Activated T-cell treated with anti-CD3 and anti-CD28 coated beads, Interleukin-2, amount 50 U/mL, for 24 hours (primary cell): Measurements from ENCODE around the gene DCBLD1.

Source experiments
- DNase-seq: peaks from one replicate; pipeline ENCODE4 v3.0.0-alpha.2; 2020
- H3K27ac Mint-ChIP-seq: 2 replicates; pipeline ENCODE4 v1.8.0; 2020; ENCODE audit warnings: mild to moderate bottlenecking, mixed read lengths
- H3K27me3 Mint-ChIP-seq: 2 replicates; pipeline ENCODE4 v1.8.0; 2020; ENCODE audit warnings: mixed read lengths
- H3K36me3 Mint-ChIP-seq: 2 replicates; pipeline ENCODE4 v1.8.0; 2020; ENCODE audit warnings: low read depth, mixed read lengths
- H3K4me1 Mint-ChIP-seq: 2 replicates; pipeline ENCODE4 v1.8.0; 2020; ENCODE audit warnings: low read depth, mixed read lengths
- H3K4me3 Mint-ChIP-seq: 2 replicates; pipeline ENCODE4 v1.8.0; 2020; ENCODE audit warnings: mild to moderate bottlenecking, moderate library complexity, mixed read lengths
- H3K9me3 Mint-ChIP-seq: 2 replicates; pipeline ENCODE4 v1.8.0; 2020; ENCODE audit warnings: mixed read lengths

Gene DCBLD1

DNA sequence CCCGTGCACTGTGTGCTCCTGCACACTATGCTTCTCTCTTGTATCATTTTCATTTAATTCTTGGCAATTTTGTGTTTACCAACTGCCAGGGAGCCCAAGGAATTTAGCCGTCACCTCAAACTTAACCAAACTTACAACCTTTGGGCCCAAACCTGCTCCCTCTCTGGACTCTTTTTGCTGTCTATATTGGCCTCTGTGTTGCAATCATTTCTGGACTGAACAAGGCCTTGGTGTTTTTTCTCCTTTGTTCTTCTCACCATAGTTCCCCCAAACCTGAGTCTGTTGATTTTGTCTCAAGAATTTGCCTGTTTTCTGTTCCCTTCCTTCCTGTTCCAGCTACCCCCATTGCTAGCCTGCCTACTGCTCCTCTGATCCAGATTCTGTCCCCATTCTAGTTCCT, 19.2 kb downstream of the DCBLD1 start:
- DNase-seq = no peak
- Mint-ChIP-seq H3K4me3 (no peak overlapping the region), H3K4me1 (peaks cover 8% of the 10 kb centered on the region), H3K9me3 (no peaks in the 10 kb centered on the region), H3K27me3 (no peaks in the 10 kb centered on the region), H3K27ac (no peak overlapping the region), H3K36me3 (no peaks in the 10 kb centered on the region)

DNA sequence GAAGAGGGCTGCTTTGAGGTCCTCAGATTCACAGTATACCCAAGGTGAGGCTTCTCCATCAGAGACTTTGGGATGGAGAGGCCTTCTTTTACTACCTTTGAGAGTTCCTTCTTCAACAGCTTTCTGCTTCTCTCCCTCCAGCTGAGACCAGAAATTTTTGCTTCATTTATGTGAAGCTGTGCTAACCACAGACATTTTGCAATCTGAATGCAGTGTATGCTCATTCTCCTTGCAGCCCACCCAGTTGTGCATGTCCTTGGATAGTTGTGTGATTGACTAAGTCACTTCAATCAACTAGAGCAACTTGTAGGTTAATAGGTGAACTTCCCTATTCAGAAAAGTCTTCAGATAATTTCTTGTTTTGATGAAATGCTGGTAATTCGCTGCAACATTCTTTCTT, 20.1 kb downstream of the DCBLD1 start:
- H3K9me3 Mint-ChIP-seq = no peaks in the 10 kb centered on the region
- H3K27me3 Mint-ChIP-seq = no peaks in the 10 kb centered on the region
- H3K36me3 Mint-ChIP-seq = no peaks in the 10 kb centered on the region
- no peak overlapping the region for H3K27ac Mint-ChIP-seq
- H3K4me3 Mint-ChIP-seq = no peak overlapping the region
- H3K4me1 Mint-ChIP-seq = peaks cover 7% of the 10 kb centered on the region
- no peak for DNase-seq

DNA sequence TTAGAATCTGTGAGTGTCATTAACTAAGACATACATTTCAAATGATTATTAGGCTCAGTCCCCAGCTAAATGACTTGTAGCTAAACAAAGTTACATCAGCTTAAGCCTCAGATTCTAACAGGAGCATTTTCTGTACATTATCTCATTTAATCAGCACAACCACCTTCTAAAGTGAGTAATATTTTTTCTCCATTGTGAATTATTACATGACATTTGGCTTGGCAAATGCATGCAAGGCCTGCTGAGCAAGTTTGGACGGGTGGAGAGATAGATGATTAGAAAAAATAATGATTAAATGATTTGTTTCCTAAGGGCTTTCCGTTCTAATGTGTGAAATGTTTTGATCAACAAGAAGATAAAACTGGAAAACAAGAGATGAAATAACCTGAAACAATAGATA, 20.7 kb downstream of the DCBLD1 start:
- no peaks in the 10 kb centered on the region for H3K9me3 Mint-ChIP-seq
- no peak for DNase-seq
- H3K4me1 Mint-ChIP-seq = peaks cover 4% of the 10 kb centered on the region
- no peak overlapping the region for H3K27ac Mint-ChIP-seq
- no peak overlapping the region for H3K4me3 Mint-ChIP-seq
- no peaks in the 10 kb centered on the region for H3K27me3 Mint-ChIP-seq
- no peaks in the 10 kb centered on the region for H3K36me3 Mint-ChIP-seq

DNA sequence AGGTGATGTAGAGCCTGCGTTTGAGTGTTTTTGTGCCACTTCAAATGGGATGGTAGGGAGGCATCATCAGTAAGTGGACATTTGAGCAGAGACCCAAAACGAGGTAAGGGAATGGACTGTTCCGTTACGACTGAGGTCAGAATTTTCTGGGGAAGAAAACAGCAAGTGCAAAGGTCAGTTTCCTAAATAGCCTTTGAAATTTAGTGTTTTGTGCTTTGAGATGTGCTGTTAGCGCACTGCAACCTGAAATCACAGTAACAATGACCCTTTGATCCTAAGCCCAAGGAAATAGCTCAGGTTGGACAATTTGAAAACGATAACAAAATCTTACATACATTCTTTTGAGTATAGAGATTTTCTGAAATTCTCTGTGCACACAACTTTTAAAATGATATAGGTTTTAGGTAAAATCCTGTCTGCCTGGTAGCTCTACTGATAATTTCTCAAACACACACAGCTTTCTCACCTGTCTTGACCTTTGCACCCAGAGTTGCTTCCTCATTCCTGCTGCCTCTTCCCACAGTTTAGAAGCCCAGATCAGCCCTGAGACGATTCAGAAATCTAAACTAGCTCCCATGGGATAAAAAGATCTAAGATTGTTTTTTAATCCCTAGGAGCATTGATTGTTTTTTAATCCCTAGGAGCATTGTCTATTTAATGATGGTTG, 22.1 kb downstream of the DCBLD1 start:
- no peaks in the 10 kb centered on the region for H3K4me1 Mint-ChIP-seq
- no peaks in the 10 kb centered on the region for H3K27me3 Mint-ChIP-seq
- H3K4me3 Mint-ChIP-seq = no peak overlapping the region
- no peak for DNase-seq
- no peak overlapping the region for H3K27ac Mint-ChIP-seq
- H3K9me3 Mint-ChIP-seq = no peaks in the 10 kb centered on the region
- H3K36me3 Mint-ChIP-seq = no peaks in the 10 kb centered on the region

DNA sequence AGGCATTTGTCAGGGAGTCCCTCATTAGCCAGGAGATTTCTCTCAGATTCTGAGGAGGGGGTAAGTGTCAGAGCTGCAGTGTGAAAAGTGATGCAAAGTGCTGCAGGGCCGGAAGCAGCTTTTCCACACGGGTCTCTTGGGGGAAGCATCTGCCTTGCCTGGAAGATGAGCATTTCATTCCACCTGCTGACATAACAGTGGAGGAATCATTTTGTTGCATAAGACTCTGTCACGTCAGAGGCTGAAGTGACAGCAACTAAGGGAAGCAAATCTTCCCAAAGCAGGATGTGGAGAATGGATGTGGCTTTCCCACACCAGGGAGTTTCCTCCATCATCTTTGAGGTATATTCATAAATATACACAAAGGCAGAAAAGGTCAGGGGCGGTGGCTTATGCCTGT, 22.8 kb downstream of the DCBLD1 start:
- no peak for DNase-seq
- no peaks in the 10 kb centered on the region for H3K9me3 Mint-ChIP-seq
- H3K4me3 Mint-ChIP-seq = no peak overlapping the region
- no peaks in the 10 kb centered on the region for H3K36me3 Mint-ChIP-seq
- H3K27ac Mint-ChIP-seq = no peak overlapping the region
- H3K4me1 Mint-ChIP-seq = no peaks in the 10 kb centered on the region
- no peaks in the 10 kb centered on the region for H3K27me3 Mint-ChIP-seq

DNA sequence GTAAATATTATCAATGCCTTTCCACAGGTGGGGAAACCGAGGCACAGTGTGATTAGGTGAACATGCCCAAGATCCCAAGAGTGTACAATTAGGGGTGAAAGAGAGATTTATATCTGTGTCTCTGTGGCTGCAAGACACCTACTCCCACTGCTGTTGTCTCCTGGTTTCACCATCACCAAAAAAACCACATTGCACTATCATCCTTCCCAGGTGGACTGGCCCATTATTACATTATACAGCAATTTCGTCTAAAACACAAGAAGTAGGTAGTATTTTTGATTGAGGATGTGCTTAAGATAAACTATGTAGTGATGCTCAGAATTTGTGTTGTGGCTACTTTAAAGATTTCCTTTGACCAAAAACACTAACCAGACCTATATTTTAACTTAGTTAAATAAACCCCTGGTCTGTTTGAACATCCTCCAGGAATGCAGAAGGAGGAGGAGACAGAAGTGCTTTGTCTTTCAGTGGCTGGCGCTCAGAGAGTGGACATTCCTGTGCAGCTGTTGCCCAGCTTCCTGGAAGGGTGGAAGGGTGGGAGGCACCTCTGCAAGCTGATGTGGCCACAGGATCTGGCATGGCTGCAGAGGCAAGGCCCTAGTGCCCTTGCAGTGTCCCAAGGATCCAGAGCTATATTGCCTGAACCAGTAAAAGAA, 23.8 kb downstream of the DCBLD1 start:
- DNase-seq = no peak
- Mint-ChIP-seq H3K27ac (no peak overlapping the region), H3K27me3 (no peaks in the 10 kb centered on the region), H3K4me3 (no peak overlapping the region), H3K9me3 (no peaks in the 10 kb centered on the region), H3K36me3 (no peaks in the 10 kb centered on the region), H3K4me1 (no peaks in the 10 kb centered on the region)

DNA sequence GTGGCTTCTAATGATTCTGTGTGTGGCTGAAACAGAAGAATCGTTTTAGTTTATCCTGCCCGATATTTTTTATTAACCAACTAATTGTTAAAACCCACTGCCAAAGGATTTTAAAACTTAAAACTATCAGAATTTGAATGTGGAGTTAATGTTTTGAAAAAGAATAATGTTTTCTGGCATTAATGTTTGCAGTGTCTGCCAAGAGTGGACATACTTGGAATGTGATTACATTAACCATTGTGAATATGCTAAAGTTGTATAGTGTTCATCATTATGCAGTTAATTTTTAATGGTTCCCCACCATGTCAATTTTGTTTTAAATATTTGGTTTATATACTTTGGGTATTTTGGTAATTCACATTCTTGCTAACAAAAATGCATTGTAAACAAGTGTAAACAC, 24.4 kb downstream of the DCBLD1 start:
- Mint-ChIP-seq H3K4me3 (no peak overlapping the region), H3K27me3 (no peaks in the 10 kb centered on the region), H3K27ac (no peak overlapping the region), H3K9me3 (no peaks in the 10 kb centered on the region), H3K4me1 (no peaks in the 10 kb centered on the region), H3K36me3 (no peaks in the 10 kb centered on the region)
- DNase-seq = no peak

DNA sequence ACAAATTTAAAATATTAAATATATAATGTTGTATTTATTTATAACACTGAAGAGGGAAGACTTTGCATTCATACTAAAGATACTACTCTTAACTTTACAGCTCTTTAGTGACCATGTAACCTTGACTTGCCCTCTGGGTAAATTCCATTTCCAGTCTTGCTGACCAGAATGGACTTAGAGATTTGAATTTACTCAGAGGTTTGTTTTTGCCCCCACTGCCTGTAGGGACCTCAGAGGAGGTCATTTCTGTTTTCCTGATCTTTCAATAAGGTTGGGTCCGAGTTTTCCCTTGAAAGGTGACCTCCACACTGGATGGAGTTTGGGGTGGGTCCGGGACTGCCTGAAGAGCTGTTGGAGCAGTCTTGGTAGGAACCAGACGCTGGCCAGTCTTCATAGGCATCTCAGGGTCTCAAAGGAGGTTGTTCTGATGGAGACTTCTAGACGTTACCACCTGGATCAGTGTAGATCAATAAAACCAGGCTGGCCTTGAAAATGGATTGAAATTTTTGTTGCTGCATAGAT, 26.0 kb downstream of the DCBLD1 start:
- no peak for DNase-seq
- Mint-ChIP-seq H3K36me3 (no peaks in the 10 kb centered on the region), H3K4me1 (no peaks in the 10 kb centered on the region), H3K27me3 (no peaks in the 10 kb centered on the region), H3K27ac (no peak overlapping the region), H3K9me3 (no peaks in the 10 kb centered on the region), H3K4me3 (no peak overlapping the region)

DNA sequence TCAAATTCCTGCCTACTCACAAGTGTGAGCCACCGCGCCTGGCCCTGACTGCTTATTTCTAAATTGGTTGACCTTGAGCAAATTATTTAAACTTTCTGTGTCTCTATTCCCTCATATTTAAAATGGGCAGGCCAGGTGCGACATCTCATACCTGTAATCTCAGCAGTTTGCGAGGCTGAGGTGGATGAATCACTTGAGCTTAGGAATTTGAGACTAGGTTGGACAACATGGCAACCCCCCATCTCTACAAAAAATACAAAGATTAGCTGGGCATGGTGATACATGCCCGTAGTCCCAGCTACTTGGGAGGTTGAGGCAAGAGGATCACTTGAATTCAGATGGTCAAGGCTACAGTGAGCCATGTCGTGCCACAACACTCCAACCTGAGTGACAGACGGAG, 26.5 kb downstream of the DCBLD1 start:
- H3K9me3 Mint-ChIP-seq = no peaks in the 10 kb centered on the region

DNA sequence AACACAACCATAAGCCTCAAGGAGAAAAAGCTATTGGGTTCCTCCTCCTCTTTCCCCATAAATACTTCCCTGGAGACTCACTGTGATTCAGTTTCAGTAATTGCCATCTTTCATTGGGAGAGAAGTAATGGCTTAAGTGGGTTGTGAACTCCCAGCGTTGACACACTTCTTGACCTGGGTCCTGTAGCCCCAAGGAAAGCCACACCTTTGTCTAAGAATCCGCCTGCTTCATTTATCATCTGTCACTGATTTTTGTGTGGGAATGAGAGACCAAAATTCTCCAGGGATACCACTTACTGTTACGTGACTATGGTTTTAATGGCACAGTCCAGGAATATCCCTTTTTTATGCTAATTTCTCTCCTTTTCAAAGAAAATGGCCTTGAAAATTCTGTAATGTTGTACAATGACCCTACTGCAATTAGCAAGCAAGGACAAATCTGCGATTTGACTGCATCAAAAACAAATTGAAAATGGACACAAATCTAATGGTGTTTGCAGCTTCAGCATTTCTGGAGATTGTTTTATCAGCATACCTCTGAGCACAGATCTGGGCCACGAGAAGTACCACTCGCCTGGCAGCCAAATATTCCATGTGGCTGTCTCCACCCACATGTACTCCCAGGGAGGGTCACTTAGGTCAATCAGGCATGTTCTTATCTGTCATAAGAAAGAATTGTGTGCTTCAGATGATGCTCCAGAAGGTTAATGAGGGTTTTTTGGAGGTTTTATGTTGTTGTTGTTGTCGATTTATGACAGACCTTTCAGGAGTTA, 29.8 kb downstream of the DCBLD1 start:
- Mint-ChIP-seq H3K27ac (no peak overlapping the region), H3K4me3 (no peak overlapping the region), H3K4me1 (no peaks in the 10 kb centered on the region), H3K27me3 (no peaks in the 10 kb centered on the region), H3K9me3 (no peaks in the 10 kb centered on the region), H3K36me3 (no peaks in the 10 kb centered on the region)
- no peak for DNase-seq

More for the DNA sequence above, 26.5 kb downstream of the DCBLD1 start:
- Mint-ChIP-seq H3K36me3 (no peaks in the 10 kb centered on the region), H3K4me1 (no peaks in the 10 kb centered on the region), H3K4me3 (no peak overlapping the region), H3K27ac (no peak overlapping the region), H3K27me3 (no peaks in the 10 kb centered on the region)
- no peak for DNase-seq

DNA sequence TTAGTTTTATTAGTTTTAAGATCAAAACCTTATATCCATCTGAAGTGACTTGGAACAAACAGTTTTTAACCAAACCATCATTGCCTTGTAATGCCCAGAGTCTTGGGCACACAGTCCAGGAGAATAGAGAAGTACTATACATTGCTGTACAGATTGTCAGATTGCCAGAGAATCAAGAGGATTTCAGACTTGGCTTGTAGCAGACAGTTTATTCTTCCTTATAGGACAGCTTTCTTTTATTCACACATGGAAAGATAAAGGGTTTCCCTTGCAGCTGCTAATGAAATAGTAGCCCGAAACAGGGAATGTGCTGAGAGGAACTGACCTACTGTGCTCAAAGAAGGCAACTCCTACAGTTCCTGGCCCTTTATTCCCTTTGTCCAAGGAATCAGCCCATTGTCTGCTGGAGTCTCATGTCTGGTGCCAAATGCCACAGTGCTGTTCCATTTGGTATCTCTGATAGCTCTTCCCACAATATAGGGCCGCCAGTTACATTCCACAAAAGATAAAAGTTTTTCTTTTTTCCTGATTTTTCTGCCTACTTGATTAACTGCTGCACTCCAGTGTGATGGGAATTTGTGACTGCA, 30.6 kb downstream of the DCBLD1 start:
- Mint-ChIP-seq H3K27me3 (no peaks in the 10 kb centered on the region), H3K4me1 (no peaks in the 10 kb centered on the region), H3K36me3 (no peaks in the 10 kb centered on the region), H3K9me3 (no peaks in the 10 kb centered on the region), H3K27ac (no peak overlapping the region), H3K4me3 (no peak overlapping the region)
- no peak for DNase-seq

DNA sequence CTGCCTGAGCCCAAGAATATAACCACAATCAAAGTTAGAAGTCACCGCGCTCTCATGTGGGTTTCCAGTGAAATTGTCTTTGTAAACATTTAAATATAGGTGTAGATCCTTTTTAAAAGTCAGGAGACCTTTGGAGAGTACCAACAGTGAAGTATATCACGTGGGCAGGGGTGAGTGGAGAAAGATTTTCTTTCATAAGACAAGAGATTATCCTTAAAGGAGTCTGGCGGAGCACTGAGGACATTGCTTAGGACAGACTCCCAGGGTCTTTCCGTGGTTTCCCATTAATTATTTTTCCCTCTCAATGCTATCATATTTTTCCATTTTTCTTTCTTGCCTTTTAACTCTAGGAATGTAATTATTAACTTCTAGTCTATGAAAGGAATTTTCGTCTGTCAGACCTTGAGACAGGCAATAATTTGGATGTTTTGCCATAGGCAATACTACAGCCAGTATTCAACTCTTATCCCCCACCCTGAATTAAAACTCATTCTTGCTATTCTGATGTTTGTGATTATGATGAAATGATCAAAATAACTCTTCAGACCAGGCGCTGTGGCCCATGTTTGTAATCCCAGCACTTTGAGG, 31.4 kb downstream of the DCBLD1 start:
- no peak for DNase-seq
- Mint-ChIP-seq H3K36me3 (no peaks in the 10 kb centered on the region), H3K4me3 (no peak overlapping the region), H3K27me3 (peaks cover 3% of the 10 kb centered on the region), H3K4me1 (no peaks in the 10 kb centered on the region), H3K9me3 (no peaks in the 10 kb centered on the region), H3K27ac (no peak overlapping the region)

DNA sequence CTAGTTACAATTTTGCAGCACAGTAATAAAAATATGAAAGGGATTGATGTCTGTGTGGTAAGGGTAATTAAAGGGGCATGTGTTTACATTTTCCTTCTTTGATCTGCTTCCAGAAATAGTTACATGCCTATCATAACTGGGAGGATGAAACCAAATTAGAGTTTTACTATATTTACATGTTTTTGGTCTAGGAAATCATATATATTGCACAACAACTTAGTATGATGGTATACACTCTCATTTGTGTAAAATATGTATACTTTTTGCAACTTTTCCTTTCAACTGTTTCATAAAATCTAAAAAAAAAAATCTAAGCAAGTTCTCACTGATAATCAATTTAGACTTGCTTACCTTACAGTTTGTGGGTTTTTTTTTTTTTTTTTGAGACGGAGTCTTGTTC, 32.2 kb downstream of the DCBLD1 start:
- Mint-ChIP-seq H3K27me3 (peaks cover 3% of the 10 kb centered on the region), H3K4me1 (no peaks in the 10 kb centered on the region), H3K4me3 (no peak overlapping the region), H3K9me3 (no peaks in the 10 kb centered on the region), H3K27ac (no peak overlapping the region), H3K36me3 (no peaks in the 10 kb centered on the region)
- no peak for DNase-seq

DNA sequence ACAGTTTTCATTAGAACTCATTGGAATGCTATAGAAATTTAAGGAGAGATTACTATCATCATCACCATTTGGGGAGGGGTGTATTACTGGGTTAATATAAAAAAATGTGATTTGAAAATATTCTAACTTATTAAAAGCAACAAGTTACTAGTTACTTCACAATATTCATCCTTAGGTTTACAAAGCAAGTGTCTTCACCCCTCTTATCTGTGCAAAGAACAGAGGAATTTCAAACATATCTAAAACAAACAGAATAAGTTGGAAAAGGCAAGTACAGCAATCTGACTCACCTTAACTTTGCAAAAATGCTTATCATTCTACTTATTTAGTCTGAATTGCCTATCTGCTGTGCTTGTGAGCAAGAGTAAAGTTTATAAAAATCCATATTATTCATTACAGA, 32.9 kb downstream of the DCBLD1 start:
- no peak overlapping the region for H3K4me3 Mint-ChIP-seq
- H3K9me3 Mint-ChIP-seq = no peaks in the 10 kb centered on the region
- no peak overlapping the region for H3K27ac Mint-ChIP-seq
- H3K36me3 Mint-ChIP-seq = no peaks in the 10 kb centered on the region
- H3K4me1 Mint-ChIP-seq = no peaks in the 10 kb centered on the region
- H3K27me3 Mint-ChIP-seq = peaks cover 3% of the 10 kb centered on the region
- no peak for DNase-seq
